ENCODE measurements around the gene KCNH1. TPM values are rescaled to one million over a fixed set of nuclear protein-coding genes. Genes with fewer than 3 reads are reported as not detected.

KCNH1 gene
- total RNA-seq, 1 experiment from 2014 or later = not detected

DNA sequence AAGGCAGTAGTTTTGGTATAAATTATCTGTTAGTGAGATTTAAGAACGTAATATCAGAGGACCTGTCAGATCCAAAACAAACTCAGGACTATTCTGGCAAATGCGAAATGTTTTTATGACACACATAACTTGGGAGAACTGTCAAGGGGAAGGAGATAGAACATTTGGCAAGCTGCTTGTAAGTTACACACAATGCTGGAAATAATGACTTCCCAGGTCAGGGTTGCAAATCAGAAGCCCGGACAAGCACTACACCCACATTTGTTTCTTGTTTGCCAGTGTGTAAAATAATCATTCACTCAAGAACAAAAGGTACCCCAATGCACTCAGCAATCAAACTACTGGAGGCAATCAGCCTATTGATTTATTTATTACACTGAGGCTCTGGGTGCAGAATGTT, 354.7 kb downstream of the KCNH1 start:
- Histone ChIP-seq H3K9me2 (ENCODE audit: insufficient read depth) (no peaks in the 10 kb centered on the region), H3K4me1 (ENCODE audit: control insufficient read depth in 1 of 2, insufficient read depth in 2 of 2, low read length in 2 of 2) (no peaks in the 10 kb centered on the region), H3K4me3 (replicated peaks in 1 of 2; ENCODE audit: low read depth in 1 of 2, low read length in 2 of 2) (no peak overlapping the region), H3K79me2 (ENCODE audit: insufficient read depth, low read length) (no peaks in the 10 kb centered on the region), H3K9ac (ENCODE audit: low read length) (no peak overlapping the region), H3K27me3 (ENCODE audit: insufficient read depth, low read length) (peaks cover 3% of the 10 kb centered on the region; the same call in 1 of the 2 replicates), H3K9me3 (ENCODE audit: control insufficient read depth in 1 of 2, insufficient read depth in 1 of 2, low read depth in 1 of 2, low read length in 2 of 2) (no peaks in the 10 kb centered on the region), H3K4me2 (ENCODE audit: low read length) (no peak overlapping the region), H4K20me1 (ENCODE audit: insufficient read depth) (no peaks in the 10 kb centered on the region), H2AFZ (ENCODE audit: low read depth, low read length, poor library complexity, severe bottlenecking) (no peak overlapping the region), H3K36me3 (ENCODE audit: control insufficient read depth in 1 of 2, insufficient read depth in 2 of 2, low read length in 2 of 2) (no peaks in the 10 kb centered on the region), H3K27ac (ENCODE audit: low read depth, low read length) (no peak overlapping the region)
- POLR2A ChIA-PET = no interaction called here
- RAD21 ChIA-PET (ENCODE audit: low non-redundant PET in 1 of 2, low total read pairs in 2 of 2, uncharacterized antibody in 2 of 2, unreplicated experiment in 2 of 2) = interaction anchor here in 1 of 2 experiments (0.6 kb wide), 1 partner anchor 857 kb away, joined by 5 read pairs; no protein-coding TSS in a partner anchor
- no peak for ATAC-seq
- no TSS peak for BruUV-seq (replicated peaks)
- no peak for DNase-seq (ENCODE audit: low read depth, low spot score)
- CTCF ChIA-PET = interaction anchor here (1.1 kb wide), 1 partner anchor 44 kb away, joined by 3 read pairs; no protein-coding TSS in a partner anchor
- intact Hi-C loops (cut with micrococcal nuclease) = no loop called here
- TF ChIP-seq, protein P1, sequence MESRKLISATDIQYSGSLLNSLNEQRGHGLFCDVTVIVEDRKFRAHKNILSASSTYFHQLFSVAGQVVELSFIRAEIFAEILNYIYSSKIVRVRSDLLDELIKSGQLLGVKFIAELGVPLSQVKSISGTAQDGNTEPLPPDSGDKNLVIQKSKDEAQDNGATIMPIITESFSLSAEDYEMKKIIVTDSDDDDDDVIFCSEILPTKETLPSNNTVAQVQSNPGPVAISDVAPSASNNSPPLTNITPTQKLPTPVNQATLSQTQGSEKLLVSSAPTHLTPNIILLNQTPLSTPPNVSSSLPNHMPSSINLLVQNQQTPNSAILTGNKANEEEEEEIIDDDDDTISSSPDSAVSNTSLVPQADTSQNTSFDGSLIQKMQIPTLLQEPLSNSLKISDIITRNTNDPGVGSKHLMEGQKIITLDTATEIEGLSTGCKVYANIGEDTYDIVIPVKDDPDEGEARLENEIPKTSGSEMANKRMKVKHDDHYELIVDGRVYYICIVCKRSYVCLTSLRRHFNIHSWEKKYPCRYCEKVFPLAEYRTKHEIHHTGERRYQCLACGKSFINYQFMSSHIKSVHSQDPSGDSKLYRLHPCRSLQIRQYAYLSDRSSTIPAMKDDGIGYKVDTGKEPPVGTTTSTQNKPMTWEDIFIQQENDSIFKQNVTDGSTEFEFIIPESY (IDR thresholded peaks at IDR 0.05; ENCODE audit: extremely low read depth, insufficient replicate concordance, low read length) = no peak
- TF ChIP-seq JUND (IDR thresholded peaks at IDR 0.05) = no peak
- TF ChIP-seq YY1 (IDR thresholded peaks at IDR 0.05; ENCODE audit: extremely low read depth, insufficient replicate concordance, low read depth, low read length) = no peak
- TF ChIP-seq ELF1 (IDR thresholded peaks at IDR 0.05; ENCODE audit: borderline replicate concordance, low read depth) = no peak

DNA sequence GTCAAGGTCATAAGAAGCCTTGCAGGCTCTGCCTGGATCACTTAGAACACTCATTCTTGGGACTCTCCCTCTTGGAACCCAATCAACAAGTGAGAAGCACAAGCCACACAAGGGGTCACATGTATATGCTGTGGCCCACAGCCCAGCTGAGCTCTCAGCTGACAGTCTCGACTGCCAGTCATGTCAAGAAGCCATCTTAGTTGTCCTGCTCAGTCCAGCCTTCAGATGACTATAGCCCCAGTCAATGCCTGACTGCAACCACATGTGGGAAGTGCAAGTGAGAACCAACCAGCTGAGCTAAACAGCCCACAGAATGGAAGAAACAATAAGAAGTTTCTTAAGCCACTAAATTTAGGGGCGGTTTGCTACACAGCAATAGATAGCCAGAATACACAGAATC, 356.0 kb downstream of the KCNH1 start:
- CTCF ChIA-PET = interaction anchor here (1.1 kb wide), 1 partner anchor 42 kb away, joined by 3 read pairs; no protein-coding TSS in a partner anchor
- Histone ChIP-seq H3K9me2 (ENCODE audit: insufficient read depth) (no peaks in the 10 kb centered on the region), H3K36me3 (ENCODE audit: control insufficient read depth in 1 of 2, insufficient read depth in 2 of 2, low read length in 2 of 2) (no peaks in the 10 kb centered on the region), H3K27me3 (ENCODE audit: insufficient read depth, low read length) (peaks cover 12% of the 10 kb centered on the region; the same call in 1 of the 2 replicates), H2AFZ (ENCODE audit: low read depth, low read length, poor library complexity, severe bottlenecking) (no peak overlapping the region), H3K9ac (ENCODE audit: low read length) (no peak overlapping the region), H3K9me3 (ENCODE audit: control insufficient read depth in 1 of 2, insufficient read depth in 1 of 2, low read depth in 1 of 2, low read length in 2 of 2) (no peaks in the 10 kb centered on the region), H3K79me2 (ENCODE audit: insufficient read depth, low read length) (no peaks in the 10 kb centered on the region), H3K27ac (ENCODE audit: low read depth, low read length) (no peak overlapping the region), H3K4me3 (replicated peaks in 1 of 2; ENCODE audit: low read depth in 1 of 2, low read length in 2 of 2) (no peak overlapping the region), H3K4me2 (ENCODE audit: low read length) (no peak overlapping the region), H3K4me1 (ENCODE audit: control insufficient read depth in 1 of 2, insufficient read depth in 2 of 2, low read length in 2 of 2) (no peaks in the 10 kb centered on the region), H4K20me1 (ENCODE audit: insufficient read depth) (no peaks in the 10 kb centered on the region)
- POLR2A ChIA-PET = no interaction called here
- DNase-seq (ENCODE audit: low read depth, low spot score) = no peak
- no TSS peak for BruUV-seq (replicated peaks)
- RAD21 ChIA-PET (ENCODE audit: low non-redundant PET in 1 of 2, low total read pairs in 2 of 2, uncharacterized antibody in 2 of 2, unreplicated experiment in 2 of 2) = no interaction called here
- intact Hi-C loops (cut with micrococcal nuclease) = no loop called here
- no peak for ATAC-seq
- TF ChIP-seq ZFX (IDR thresholded peaks at IDR 0.05) (no peak), POLR2A (IDR thresholded peaks at IDR 0.05; ENCODE audit: borderline replicate concordance, extremely low read depth, insufficient read depth, insufficient read length) (no peak), CBX3 (IDR thresholded peaks at IDR 0.05; ENCODE audit: low read depth) (no peak), ELF1 (IDR thresholded peaks at IDR 0.05; ENCODE audit: borderline replicate concordance, low read depth) (no peak), EZH2 (IDR thresholded peaks at IDR 0.05) (no peak), EGR1 (IDR thresholded peaks at IDR 0.05; ENCODE audit: low read depth) (no peak), SP1 (IDR thresholded peaks at IDR 0.05; ENCODE audit: low read depth) (no peak), YY1 (IDR thresholded peaks at IDR 0.05; ENCODE audit: extremely low read depth, insufficient replicate concordance, low read depth, low read length) (no peak), FOSL1 (IDR thresholded peaks at IDR 0.05; ENCODE audit: low read depth) (no peak), SIN3A (IDR thresholded peaks at IDR 0.05; ENCODE audit: low read depth) (no peak), ZNF274 (IDR thresholded peaks at IDR 0.05; ENCODE audit: low read depth, low read length) (no peak), RAD21 (IDR thresholded peaks at IDR 0.05; ENCODE audit: low read depth) (no peak)
- TF ChIP-seq, protein P1 (IDR thresholded peaks at IDR 0.05; ENCODE audit: extremely low read depth, insufficient replicate concordance, low read length) = no peak
- TF ChIP-seq, protein P2, sequence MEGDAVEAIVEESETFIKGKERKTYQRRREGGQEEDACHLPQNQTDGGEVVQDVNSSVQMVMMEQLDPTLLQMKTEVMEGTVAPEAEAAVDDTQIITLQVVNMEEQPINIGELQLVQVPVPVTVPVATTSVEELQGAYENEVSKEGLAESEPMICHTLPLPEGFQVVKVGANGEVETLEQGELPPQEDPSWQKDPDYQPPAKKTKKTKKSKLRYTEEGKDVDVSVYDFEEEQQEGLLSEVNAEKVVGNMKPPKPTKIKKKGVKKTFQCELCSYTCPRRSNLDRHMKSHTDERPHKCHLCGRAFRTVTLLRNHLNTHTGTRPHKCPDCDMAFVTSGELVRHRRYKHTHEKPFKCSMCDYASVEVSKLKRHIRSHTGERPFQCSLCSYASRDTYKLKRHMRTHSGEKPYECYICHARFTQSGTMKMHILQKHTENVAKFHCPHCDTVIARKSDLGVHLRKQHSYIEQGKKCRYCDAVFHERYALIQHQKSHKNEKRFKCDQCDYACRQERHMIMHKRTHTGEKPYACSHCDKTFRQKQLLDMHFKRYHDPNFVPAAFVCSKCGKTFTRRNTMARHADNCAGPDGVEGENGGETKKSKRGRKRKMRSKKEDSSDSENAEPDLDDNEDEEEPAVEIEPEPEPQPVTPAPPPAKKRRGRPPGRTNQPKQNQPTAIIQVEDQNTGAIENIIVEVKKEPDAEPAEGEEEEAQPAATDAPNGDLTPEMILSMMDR (IDR thresholded peaks at IDR 0.05 in 2 of 3, conservative IDR thresholded peaks at IDR 0.05 in 1 of 3; ENCODE audit: borderline replicate concordance in 1 of 3, insufficient read depth in 1 of 3, low read depth in 2 of 3, low read length in 2 of 3) = no peak

Measured in HCT116 (cell line).